Subcutaneous adipose tissue (tissue), 4 donors: ENCODE measurements around the gene ODF4. TPM values are rescaled to one million over a fixed set of nuclear protein-coding genes. Genes with fewer than 3 reads are reported as not detected.

ENCODE experiments used
- small RNA-seq: library from RNA; depleted of rRNA; stranded (forward); fragments of <200 nt; gene quantifications from one replicate; pipeline ENCODE3, GENCODE V24; 2016
- total RNA-seq, 4 donors: library from RNA; depleted of rRNA; stranded (reverse); fragments of >200 nt; gene quantifications; one replicate each; pipeline ENCODE4 v1.1.0, GENCODE V29; 2016
- TF ChIP-seq, protein P1 (sequence below): fragments of 450-650 bp; IDR thresholded peaks from one replicate; pipeline ENCODE4 v1.5.1; 2016; ENCODE audit warnings: low read depth, mild to moderate bottlenecking, control low read depth, antibody characterized with exemption, moderate library complexity

ODF4 gene
- total RNA-seq, 4 donors from 2014 or later: not detected

DNA sequence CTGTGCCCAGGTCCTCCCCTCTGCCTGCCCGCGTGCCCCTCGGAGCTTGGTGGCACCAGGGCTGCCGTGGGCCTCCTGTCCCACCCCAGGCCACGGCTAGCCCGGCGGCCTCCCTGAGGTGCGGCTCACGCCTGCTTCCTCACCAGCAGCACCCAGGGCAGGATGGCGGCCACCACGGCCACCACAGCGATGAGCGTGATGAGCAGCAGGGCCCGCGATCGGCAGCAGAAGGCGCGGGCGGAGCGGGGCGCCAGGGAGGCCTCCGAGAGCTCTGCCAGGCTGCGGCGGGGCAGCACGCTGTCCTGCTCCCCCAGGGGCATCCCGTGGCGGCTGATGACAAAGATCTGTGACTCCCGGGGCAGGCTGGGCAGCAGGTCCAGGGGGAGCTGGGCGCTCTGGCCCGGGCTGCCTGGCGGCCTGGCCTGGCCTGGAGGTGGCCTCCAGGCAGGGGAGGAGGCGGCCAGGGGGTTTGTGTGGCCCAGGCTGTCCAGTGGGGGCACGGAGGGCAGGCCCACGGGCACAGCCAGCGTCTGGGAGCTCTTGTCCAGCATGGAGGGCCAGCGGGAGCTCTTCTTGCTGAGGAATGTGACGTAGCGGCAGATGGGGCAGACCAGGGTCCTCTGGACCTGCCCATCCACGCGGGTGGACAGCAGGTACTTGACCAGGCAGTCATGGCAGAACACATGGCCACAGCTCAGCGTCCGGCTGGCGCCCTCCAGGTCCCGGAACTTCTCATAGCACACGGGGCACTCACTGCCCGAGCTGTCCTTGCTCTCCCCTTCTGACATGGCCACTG is 53.2 kb downstream of the ODF4 start:
- TF ChIP-seq, protein P1, sequence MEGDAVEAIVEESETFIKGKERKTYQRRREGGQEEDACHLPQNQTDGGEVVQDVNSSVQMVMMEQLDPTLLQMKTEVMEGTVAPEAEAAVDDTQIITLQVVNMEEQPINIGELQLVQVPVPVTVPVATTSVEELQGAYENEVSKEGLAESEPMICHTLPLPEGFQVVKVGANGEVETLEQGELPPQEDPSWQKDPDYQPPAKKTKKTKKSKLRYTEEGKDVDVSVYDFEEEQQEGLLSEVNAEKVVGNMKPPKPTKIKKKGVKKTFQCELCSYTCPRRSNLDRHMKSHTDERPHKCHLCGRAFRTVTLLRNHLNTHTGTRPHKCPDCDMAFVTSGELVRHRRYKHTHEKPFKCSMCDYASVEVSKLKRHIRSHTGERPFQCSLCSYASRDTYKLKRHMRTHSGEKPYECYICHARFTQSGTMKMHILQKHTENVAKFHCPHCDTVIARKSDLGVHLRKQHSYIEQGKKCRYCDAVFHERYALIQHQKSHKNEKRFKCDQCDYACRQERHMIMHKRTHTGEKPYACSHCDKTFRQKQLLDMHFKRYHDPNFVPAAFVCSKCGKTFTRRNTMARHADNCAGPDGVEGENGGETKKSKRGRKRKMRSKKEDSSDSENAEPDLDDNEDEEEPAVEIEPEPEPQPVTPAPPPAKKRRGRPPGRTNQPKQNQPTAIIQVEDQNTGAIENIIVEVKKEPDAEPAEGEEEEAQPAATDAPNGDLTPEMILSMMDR: no peak

DNA sequence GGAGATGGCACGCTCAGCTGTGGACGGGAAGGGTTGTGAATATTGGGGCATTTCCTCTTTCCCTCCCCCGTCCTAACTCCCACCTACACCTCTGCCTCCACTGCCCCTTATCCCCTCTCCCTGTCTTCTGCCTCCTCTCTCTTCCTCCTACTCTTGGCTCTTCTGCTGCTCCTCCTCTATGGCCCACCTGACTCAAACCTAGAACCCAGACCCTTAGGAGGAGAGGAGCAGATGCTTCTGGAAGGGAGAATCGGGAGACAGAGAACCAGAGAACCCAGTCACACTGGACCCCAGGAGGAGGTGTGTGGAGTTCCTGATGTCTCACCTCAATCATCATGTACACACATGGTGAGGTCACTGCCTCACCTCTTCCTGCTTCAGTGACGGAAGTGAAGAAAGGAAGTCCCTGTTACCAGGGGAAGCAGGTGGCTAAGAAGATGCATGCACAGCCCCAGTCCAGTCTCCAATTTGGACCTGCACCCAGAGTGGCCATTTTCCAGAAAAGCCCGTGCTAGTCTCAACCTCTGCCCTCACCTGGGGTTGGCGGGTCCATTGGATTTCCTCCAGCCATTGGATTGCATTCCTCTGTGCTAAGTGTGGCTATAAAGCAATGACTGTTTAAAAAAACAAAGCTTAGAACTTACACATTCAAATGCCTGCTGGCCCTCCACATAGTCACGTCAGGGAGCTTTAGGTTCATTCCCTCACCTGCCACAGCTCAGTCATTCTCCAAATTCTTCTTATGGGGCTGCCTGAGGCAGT is 54.0 kb downstream of the ODF4 start:
- TF ChIP-seq, protein P1: no peak

Small RNA genes lying within 50 kb of the gene (small RNA-seq; reads per million reads assigned to genes)
- gene RF00265: not detected

Other genes with a start within 250 kb of the ODF4 start
- not detected for gene ALOXE3, start 221.3 kb upstream of the ODF4 start, total RNA-seq
- gene HES7, start 215.7 kb upstream of the ODF4 start, total RNA-seq: not detected
- 100 to 1,000 TPM in 3 of 4 donors, 10 to 100 TPM in 1; 95.2 to 186 (median 121) TPM for gene PER1, start 187.4 kb upstream of the ODF4 start, total RNA-seq
- gene VAMP2, start 176.9 kb upstream of the ODF4 start, total RNA-seq: 10 to 100 TPM; 18.6 to 45.2 (median 23.4) TPM
- gene TMEM107, start 163.5 kb upstream of the ODF4 start, total RNA-seq: 10 to 100 TPM; 14.3 to 23.8 (median 20.4) TPM
- 10 to 100 TPM in 2 of 4 donors, 1 to 10 TPM in 2; 2.9 to 10.4 (median 9.3) TPM for gene BORCS6, start 149.7 kb upstream of the ODF4 start, total RNA-seq
- gene AURKB, start 129.3 kb upstream of the ODF4 start, total RNA-seq: 1 to 10 TPM in 3 of 4 donors, not detected in 1; 1.3 to 3.4 (median 2.2) TPM
- gene CTC1, start 91.8 kb upstream of the ODF4 start, total RNA-seq: 10 to 100 TPM; 11.6 to 17.6 (median 14.9) TPM
- 10 to 100 TPM in 3 of 4 donors, 1 to 10 TPM in 1; 7.5 to 20.9 (median 12.0) TPM for gene PFAS, start 90.6 kb upstream of the ODF4 start, total RNA-seq
- 10 to 100 TPM; 16.5 to 23.2 (median 19.0) TPM for gene RANGRF, start 51.2 kb upstream of the ODF4 start, total RNA-seq
- gene SLC25A35, start 44.4 kb upstream of the ODF4 start, total RNA-seq: 1 to 10 TPM; 1.7 to 8.1 (median 2.4) TPM
- gene ARHGEF15, start 29.6 kb upstream of the ODF4 start, total RNA-seq: 10 to 100 TPM; 20.3 to 73.1 (median 36.9) TPM
- gene RPL26, start 43.4 kb downstream of the ODF4 start, total RNA-seq: 1,000 to 10,000 TPM; 2,871 to 4,677 (median 3,762) TPM
- not detected for gene RNF222, start 58.0 kb downstream of the ODF4 start, total RNA-seq
- 10 to 100 TPM; 58.3 to 80.4 (median 67.3) TPM for gene NDEL1, start 96.0 kb downstream of the ODF4 start, total RNA-seq